HG03432 (cell line): ENCODE results near the gene GRIN2B.

Experiments used
- ATAC-seq: cut with Tn5 transposase; IDR thresholded peaks from one replicate; pipeline ENCODE4 v1.9.1; 2021; ENCODE audit warnings: mild to moderate bottlenecking, moderate library complexity; ENCODE audit not compliant: unreplicated experiment

The GRIN2B gene

GRCh38 chr12:13959131-13959723, 22.2 kb downstream of the GRIN2B start:
- no peak for ATAC-seq

GRCh38 chr12:13957576-13957975, 23.8 kb downstream of the GRIN2B start:
- ATAC-seq = no peak

- no peak for ATAC-seq
These were observed 25.3 kb downstream of the GRIN2B start for GRCh38 chr12:13956060-13956590.

- ATAC-seq = no peak
These were observed 29.3 kb downstream of the GRIN2B start for GRCh38 chr12:13952096-13952495.

- no peak for ATAC-seq
These were observed 30.9 kb downstream of the GRIN2B start for GRCh38 chr12:13950502-13950901.

- no peak for ATAC-seq
These were observed 32.8 kb downstream of the GRIN2B start for GRCh38 chr12:13948621-13949020.

GRCh38 chr12:13947276-13947946, 34.0 kb downstream of the GRIN2B start:
- ATAC-seq = no peak

- ATAC-seq = no peak
These were observed 35.8 kb downstream of the GRIN2B start for GRCh38 chr12:13945641-13946040.

GRCh38 chr12:13945236-13945635, 36.2 kb downstream of the GRIN2B start:
- no peak for ATAC-seq

- no peak for ATAC-seq
These were observed 38.6 kb downstream of the GRIN2B start for GRCh38 chr12:13942826-13943225.

- peak; percentile 95 for ATAC-seq
These were observed 39.8 kb downstream of the GRIN2B start for GRCh38 chr12:13941258-13942249.

GRCh38 chr12:13940335-13940865, 41.0 kb downstream of the GRIN2B start:
- no peak for ATAC-seq

GRCh38 chr12:13937735-13938134, 43.7 kb downstream of the GRIN2B start:
- no peak for ATAC-seq

- ATAC-seq = no peak
These were observed 46.2 kb downstream of the GRIN2B start for GRCh38 chr12:13935169-13935568.
